HTERT RPE-1 (cell line): ENCODE data around the gene RELL1.

Source experiments
- in situ Hi-C: fragments of 300-500 bp; cut with MboI; formaldehyde crosslinking; loops from 4 replicates; pipeline ENCODE4 v1.14.3; 2020; ENCODE audit warnings: low sequenced_read_pairs

RELL1 gene

DNA sequence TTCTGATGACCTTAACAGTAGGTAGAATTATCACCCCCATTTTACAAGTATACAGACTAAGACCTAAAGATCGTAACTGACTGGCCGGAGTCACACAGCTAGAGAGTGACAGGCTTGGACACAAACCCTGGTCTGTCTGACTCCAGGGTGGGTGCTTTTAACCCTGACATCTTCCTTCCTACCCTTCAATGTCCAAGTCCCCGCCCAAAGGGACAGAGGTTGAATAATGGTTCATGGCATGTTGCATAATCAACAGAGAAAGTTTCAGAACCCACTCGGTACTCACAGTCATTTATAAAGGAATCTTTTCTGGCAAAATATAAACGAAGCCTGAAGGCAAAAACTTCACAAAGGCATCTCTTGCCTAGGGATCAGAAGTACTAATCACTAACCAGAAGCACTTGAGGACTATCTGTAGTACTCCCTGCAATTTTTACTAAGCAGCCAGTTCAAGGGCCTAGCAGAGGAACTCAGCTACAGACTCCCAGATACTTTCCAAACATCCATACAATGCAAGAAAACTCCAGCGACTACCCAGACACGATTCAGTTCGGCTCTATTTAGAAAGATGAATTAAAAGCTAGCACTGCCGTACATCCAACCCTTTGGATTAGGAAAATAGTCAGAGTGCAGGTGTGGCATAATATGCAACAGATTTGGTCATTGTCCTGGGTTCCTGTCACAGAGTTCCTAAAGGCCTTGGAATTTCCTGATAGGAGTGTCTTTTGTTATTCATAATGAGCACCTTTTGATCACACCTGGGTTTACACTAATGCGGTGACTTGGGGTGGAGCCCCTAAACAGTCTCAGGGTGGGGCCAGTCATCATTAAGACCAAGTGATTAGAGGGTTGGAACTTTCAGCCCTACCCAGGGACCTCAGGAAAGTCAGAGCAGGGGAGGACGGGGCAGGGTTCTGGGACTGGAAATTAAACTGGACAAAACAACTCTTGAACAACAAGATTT, 44.0 kb downstream of the RELL1 start:
- in situ Hi-C loops: no loop called here

- in situ Hi-C loops: no loop called here
These were observed 44.8 kb downstream of the RELL1 start for GRCh38 chr4:37641352-37641751.

DNA sequence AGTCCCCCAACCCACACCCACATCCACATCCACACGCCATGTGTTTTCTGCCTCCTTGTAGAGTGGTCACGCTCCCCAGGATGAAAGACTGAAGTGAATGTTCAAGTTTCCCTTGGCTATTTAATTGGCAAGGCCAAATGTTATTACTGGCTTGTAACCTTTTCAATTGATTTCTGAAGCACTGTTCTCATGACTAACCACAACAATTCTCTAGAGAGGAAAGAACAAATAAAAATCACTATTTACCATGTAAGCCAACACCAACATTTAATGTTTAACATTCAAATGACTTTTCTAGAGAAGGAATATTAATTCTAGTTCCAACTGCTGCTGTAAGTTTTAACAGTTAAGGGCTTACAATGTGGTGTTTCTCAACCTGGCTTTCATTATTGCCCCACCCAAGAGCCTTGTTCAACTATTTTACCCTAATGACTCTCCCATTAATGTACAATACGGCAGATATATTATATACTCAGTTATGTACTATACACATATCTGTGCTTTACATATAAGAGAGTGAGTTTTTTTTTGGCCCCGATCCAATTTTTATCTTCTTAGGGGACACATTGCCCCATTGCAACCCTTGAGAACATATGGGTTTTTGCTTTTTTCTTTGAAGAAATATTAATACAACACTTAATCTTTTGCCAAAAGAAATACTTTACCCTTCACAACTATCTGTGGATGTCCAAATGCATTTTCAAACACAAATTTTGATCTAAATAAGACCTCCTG, 46.5 kb downstream of the RELL1 start:
- in situ Hi-C loops: no loop called here

- in situ Hi-C loops: no loop called here
These were observed 51.0 kb downstream of the RELL1 start for GRCh38 chr4:37635155-37635554.

DNA sequence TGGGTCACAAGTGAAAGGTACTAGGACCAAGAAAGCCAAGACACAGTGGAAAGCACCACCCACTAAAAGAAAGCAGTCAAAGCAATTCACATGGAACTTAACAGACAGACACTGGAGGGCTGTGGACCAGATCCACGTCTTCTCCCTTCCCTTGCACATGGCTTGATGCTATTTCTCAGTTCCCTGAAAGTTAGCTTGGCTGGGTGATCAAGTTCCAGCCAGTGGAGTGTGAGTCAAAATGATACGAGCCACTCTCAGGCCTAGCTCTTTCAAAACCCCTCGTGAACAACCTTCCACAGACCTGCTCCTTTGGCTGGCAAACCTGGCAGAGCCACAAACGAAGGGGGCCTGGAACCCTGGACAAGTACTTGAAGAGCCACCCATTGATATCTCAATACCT, 52.0 kb downstream of the RELL1 start:
- in situ Hi-C loops: no loop called here

GRCh38 chr4:37632836-37633235, 53.3 kb downstream of the RELL1 start:
- in situ Hi-C loops: no loop called here

DNA sequence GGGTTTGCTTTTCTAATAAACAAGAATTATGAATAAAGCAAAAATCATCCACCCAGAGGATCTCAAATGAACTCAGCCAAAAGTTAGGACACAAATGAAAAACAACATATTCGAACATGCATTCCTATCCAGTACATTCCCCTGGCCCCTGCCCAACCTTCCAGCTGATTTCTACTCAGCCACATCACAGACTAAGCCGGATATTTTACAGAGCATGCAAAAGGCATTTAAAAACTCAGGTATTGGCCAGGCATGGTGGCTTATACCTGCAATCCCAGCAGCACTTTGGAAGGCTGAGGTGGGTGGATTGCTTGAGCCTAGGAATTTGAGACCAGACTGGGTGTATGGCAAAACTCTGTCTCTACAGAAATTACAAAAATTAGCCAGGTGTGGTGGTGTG, 54.6 kb downstream of the RELL1 start:
- in situ Hi-C loops: no loop called here

GRCh38 chr4:37629713-37630112, 56.5 kb downstream of the RELL1 start:
- in situ Hi-C loops: no loop called here

GRCh38 chr4:37628977-37629609, 57.1 kb downstream of the RELL1 start:
- in situ Hi-C loops: no loop called here

DNA sequence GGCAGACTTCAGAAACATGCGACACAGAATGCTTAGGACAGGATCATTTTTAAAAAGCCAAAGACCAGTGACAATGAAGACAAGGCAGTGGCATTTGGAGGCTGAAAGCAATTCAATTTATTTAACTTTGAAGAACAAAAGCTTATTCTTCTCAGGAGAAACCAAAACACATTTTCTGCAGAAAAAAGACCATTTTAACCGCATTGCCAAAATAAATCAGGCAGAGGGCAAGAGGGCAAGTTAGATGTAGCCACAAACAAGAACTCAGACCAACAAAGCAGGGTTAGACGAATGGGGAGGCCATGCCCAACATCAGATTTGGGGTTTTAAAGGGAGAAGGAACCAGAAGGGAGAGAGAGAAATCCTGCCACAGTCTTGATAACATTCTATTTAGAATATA, 58.9 kb downstream of the RELL1 start:
- in situ Hi-C loops: no loop called here

GRCh38 chr4:37625499-37625898, 60.7 kb downstream of the RELL1 start:
- in situ Hi-C loops: no loop called here

DNA sequence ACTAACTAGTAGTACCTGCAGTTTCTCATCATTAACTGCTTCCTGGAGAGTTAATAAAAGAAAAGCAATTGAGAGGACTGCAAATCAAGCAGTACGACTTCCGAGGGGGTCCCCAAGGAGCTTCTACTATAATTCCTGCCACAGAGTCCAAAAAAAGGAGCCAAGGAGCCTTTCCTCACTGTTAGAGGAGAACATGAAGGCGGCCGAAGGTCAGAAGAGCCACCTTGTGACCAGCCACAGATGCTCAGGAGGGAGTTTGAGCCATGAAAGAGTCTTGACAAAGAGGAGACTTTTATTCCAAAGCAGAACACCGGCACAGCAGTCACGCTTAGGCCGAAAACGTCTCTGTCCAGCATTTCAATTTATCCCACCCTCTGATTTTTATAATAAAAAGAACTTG, 62.2 kb downstream of the RELL1 start:
- in situ Hi-C loops: no loop called here

GRCh38 chr4:37623125-37623524, 63.1 kb downstream of the RELL1 start:
- in situ Hi-C loops: no loop called here

GRCh38 chr4:37620176-37620575, 66.0 kb downstream of the RELL1 start:
- in situ Hi-C loops: no loop called here

DNA sequence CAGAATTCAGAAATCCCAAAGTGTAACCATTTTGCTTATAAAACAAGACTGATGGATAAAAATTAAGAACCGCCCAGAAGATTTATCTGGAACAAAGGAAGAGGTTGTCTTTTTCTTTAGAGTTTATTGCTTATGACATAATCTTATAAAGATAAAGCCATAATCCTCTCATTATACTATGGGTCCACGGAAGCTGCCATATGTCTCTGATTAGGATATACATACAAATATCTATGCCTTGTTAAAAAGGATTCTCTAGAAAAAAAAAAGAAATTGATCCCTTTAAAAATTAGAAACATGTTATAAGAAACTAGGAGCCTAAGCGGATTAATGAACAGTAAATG, 70.5 kb downstream of the RELL1 start:
- in situ Hi-C loops: no loop called here

- in situ Hi-C loops: no loop called here
These were observed 71.0 kb downstream of the RELL1 start for GRCh38 chr4:37615059-37615719.

GRCh38 chr4:37612811-37613210, 73.4 kb downstream of the RELL1 start:
- in situ Hi-C loops: no loop called here

DNA sequence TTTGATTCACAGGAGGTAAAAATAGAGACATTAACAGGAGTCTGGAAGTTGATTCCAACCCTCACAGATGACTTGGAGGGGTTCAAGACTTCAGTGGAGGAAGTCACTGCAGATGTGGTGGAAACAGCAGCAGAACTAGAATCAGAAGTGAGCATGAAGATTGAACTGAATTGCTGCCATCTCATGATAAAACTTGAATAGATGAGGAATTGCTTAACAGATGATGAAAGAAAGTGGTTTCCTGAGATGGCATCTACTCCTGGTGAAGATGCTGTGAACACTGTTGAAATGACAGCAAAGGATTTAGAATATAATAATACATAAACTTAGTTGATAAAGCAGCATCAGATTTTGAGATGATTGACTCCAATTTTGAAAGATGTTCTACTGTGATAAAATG, 76.5 kb downstream of the RELL1 start:
- in situ Hi-C loops: no loop called here

DNA sequence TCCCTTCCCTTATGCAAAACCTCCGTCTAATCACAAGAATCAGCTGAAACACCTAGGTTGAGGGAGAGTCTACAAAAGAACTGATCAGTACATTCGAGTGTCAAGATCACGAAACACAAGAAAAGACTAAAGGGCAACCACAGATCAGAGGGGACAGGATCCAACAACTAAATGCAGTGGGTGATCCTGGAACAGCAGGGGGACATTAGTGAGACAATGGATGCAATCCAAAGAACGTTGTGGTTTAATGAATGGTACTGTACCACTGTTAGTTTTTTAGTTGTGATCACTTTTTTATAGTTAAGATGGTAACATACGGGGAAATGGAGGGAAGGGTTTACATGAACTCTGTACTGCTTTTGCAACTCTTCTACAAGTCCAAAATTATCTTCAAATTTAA, 79.2 kb downstream of the RELL1 start:
- in situ Hi-C loops: no loop called here

DNA sequence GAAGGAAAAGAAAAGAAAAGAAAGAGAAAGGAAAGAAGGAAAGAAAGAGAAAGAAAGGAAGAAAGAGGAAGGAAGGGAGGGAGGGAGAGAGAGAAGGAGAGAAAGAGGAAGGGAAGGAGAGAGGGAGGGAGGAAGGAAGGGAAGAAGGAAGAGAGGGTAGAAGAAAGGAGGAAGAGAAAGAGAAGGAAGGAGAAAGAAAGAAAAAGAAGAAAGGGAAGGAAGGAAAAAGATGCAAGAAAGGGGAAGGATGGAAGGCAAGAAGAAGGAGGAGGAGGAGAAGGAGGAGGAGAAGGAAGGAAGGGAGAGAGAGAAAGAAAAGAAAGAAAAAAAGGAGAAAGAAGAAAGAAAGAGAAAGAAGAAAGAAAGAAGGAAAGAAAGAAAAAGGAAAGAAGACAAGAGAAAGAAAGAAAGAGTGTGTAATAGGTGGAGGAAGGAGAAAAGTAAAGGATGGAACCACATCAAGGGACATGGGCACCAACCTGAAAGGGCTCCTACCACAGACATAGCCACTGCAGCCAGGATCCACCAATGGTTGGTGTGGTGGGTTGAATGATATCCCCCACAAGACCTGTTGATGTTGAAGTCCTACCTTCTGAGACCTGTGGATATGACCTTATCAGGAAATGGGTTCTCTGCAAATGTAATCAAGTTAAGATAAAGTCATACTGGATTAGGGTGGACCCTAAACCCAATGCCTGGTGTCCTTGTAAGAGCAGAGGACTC, 80.2 kb downstream of the RELL1 start:
- in situ Hi-C loops: no loop called here

- in situ Hi-C loops: no loop called here
These were observed 81.7 kb downstream of the RELL1 start for GRCh38 chr4:37604461-37604860.
